HG03575 (cell line): ENCODE data around the gene AXIN1.
"Not testable (repeated sequence)": the region's sequence is repeated elsewhere in the genome, so short reads cannot be mapped to it uniquely, and the experiment has no call there.

Source experiments
- ATAC-seq: cut with Tn5 transposase; IDR thresholded peaks from one replicate; pipeline ENCODE4 v1.9.1; 2021; ENCODE audit not compliant: unreplicated experiment, insufficient number of reproducible peaks, low FRiP score; ENCODE audit errors: extremely low read depth

AXIN1 gene

DNA sequence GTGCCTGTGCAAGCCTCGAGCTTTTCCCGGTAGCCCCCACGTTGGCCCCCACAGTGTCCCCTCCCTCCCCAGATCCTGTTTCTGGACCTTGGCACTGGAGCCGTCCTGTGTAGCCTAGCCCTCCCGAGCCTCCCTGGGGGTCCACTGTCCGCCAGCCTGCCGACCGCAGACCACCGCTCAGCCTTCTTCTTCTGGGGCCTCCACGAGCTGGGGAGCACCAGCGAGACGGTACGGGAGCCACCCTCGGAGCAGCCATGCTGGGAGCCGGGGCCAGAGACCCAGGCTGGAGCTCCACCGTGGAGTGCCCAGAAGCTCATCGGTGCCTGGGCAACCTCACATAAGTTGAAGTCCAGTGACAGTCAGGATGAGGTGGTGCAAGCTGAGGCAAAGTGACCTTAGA is 88.6 kb downstream of the AXIN1 start:
- no peak for ATAC-seq

DNA sequence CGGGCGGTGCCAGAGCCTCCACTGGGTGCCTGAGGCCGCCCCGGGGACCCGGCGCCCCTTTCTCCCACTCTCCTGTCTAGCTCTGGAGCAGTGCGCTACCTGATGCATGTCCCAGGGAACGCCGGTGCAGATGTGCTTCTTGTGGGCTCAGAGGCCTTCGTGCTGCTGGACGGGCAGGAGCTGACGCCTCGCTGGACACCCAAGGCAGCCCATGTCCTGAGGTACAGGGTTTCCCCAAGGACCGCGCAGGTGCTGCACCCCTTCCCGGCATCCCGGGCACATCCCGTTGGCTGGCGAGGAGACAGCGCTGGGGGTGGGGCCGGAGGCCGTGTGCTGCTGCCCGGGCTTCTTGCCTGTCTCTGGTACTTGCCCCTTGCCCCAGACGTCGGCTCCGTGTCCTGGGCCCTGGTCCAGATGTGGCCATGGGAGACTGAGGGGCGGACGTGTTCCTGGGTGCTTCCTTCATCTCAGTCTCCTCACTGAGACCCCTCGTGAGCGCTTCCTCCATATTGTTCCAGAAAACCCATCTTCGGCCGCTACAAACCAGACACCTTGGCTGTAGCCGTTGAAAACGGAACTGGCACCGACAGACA is 89.2 kb downstream of the AXIN1 start:
- no peak for ATAC-seq

DNA sequence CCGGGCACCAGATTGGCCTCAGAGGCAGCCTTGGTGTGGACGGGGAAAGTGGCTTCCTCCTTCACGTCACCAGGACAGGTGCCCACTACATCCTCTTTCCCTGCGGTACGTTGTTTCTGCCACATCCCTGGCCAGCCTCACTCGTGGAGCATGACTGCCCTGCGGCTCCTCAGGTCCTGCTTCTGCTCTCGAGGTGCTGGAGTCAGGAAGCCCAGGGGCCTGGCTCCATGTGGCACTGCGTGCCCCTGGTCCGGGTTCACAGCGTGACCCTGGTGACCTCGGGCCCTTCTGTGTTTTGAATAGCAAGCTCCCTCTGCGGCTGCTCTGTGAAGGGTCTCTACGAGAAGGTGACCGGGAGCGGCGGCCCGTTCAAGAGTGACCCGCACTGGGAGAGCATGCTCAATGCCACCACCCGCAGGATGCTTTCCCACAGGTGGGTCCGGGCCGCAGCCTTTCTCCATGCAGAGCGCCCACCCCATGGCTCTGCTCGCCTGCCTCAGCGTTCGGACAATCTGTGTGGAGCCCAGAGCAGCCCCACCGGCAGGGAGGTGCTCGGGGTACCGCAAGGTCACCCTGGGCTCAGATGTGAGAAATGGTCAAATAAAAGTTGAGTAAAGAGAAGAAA is 90.3 kb downstream of the AXIN1 start:
- ATAC-seq: no peak

DNA sequence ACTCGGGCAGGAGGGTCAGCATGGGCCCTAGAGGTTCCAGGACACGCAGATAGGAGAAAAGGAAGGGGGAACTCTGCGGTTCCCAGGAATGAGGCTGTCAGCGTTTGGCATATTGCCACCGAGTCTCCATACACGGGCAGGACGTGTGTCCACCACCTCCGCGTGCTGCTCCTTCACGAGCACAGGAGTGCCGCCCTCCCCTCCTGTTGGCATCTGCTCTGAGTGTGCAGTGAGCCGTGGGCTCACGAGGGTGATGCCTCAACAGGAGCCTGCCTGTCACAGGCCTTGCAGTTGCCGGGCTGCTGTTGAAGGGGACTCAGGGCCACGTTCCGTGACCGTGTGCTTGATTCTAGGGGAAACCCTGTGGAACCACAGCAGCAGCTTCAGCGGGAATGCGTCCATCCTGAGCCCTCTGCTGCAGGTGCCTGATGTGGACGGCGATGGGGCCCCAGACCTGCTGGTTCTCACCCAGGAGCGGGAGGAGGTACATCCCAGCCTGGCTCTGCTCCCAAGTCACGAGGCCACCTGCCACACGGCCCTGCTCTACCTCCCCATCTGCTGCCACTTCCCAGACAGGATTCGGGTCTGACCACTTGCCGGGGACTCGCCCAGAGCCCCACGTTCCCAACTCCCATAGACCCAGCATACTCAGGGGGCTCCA is 91.4 kb downstream of the AXIN1 start:
- ATAC-seq: no peak

DNA sequence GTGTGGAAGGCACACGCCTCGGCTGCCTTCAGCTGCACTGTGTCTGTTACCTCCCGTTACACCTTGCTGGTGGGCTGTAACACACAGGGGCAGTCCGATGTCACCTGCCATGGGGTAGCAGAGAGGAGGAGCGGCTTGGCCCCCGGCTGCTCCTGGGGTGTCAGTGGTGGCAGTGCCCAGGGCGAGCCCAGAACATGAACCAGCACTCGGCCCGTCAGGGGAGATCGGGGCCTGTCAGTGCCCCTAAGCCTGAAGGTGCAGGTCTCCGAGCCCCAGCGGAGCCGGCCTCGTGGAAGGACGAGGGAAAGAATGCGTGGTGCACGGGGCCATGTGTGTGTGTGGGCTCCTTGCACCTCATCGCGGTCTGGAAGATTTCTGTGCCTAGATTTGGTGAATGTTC is 92.2 kb downstream of the AXIN1 start:
- ATAC-seq: no peak

DNA sequence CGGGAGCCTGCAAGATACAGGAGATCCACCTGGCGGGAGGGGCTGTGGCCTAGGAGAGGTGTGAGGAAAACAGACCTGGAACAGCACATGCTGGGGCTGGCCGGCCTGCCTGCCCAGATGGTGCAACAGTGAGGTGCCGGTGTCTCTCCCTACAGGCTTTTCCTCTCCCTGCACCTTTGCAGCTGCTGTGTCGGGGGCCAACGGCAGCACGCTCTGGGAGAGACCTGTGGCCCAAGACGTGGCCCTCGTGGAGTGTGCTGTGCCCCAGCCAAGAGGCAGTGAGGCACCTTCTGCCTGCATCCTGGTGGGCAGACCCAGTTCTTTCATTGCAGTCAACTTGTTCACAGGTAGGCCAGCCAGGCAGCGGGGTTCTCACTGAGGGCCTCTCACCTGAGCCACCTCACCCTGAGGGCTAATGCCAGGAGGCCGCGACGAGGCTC is 92.7 kb downstream of the AXIN1 start:
- no peak for ATAC-seq

DNA sequence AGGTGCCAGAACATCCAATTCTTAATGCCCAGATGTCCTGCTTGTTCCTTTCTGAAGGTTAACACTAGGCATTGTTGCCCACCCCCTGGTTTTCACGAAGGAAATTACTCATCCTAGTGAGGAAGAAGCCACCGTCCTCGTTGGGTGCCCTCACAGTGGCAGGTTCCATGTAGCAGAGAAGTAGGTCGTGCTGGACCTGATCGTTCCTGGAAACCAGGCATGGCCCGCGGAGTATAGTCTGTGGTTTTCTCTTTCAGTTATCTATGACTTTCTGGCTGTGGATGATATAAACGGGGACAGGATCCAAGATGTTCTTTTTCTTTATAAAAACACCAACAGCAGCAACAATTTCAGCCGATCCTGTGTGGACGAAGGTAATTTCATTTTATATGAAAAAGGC is 93.3 kb downstream of the AXIN1 start:
- ATAC-seq: no peak

DNA sequence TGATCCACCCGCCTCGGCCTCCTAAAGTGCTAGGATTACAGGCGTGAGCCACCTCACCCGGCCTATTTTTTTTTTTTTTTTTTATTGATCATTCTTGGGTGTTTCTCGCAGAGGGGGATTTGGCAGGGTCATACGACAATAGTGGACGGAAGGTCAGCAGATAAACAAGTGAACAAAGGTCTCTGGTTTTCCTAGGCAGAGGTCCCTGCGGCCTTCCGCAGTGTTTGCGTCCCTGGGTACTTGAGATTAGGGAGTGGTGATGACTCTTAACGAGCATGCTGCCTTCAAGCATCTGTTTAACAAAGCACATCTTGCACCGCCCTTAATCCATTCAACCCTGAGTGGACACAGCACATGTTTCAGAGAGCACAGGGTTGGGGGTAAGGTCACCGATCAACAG is 94.4 kb downstream of the AXIN1 start:
- not testable (repeated sequence) for ATAC-seq

DNA sequence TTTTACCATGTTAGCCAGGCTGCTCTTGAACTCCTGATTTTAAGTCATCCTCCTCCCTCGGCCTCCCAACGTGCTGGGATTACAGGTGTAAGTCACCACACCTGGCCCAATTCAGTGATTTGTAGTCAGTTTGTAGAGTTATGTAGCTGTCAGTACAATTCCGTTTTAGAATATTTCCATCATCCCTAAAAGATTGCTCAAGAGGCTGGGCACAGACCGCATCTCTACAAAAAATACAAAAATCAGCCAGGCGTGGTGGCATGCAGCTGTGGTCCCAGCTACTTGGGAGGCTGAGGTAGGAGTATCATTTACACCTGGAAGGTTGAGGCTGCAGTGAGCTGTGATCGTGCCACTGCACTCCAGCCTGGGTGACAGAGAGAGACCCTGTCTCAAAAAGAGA is 97.3 kb downstream of the AXIN1 start:
- ATAC-seq: no peak

DNA sequence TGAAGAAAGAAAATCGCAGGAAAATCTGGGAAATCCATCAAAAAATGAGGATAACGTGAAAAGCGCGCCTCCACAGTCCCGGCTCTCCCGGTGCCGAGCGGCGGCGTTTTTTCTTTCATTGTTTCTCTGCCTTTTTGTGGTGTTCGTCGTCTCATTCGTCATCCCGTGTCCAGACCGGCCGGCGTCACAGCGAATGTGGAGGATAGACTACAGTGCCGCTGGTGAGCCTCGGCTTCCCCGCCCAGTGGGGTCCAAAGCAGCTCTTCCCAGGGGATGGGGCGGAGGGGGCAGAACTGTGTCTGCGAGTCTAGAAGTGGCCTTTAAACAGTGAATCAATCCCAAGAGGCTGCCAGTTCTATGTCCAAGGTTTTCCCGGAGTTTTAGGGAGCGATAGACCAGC is 98.1 kb downstream of the AXIN1 start:
- no peak for ATAC-seq

DNA sequence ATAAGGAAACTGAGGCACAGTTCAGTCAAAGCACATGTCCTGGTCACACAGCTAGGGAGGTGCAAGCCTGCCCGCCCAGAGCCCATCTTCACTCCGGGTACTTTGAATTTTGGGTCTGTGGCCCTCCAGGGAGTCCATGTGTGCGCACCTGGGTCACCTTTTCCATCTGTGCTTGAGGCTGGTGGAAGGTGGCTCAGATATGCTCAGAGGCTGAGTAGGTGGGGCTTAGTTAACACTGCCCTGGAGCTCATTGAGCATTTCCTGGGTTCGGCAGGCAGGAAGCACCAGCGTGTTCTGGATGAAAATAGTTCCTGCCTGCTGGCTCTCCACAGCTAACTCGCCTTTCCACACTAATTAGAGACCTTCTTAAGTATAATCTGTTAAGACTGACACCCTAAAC is 98.7 kb downstream of the AXIN1 start:
- ATAC-seq: no peak

DNA sequence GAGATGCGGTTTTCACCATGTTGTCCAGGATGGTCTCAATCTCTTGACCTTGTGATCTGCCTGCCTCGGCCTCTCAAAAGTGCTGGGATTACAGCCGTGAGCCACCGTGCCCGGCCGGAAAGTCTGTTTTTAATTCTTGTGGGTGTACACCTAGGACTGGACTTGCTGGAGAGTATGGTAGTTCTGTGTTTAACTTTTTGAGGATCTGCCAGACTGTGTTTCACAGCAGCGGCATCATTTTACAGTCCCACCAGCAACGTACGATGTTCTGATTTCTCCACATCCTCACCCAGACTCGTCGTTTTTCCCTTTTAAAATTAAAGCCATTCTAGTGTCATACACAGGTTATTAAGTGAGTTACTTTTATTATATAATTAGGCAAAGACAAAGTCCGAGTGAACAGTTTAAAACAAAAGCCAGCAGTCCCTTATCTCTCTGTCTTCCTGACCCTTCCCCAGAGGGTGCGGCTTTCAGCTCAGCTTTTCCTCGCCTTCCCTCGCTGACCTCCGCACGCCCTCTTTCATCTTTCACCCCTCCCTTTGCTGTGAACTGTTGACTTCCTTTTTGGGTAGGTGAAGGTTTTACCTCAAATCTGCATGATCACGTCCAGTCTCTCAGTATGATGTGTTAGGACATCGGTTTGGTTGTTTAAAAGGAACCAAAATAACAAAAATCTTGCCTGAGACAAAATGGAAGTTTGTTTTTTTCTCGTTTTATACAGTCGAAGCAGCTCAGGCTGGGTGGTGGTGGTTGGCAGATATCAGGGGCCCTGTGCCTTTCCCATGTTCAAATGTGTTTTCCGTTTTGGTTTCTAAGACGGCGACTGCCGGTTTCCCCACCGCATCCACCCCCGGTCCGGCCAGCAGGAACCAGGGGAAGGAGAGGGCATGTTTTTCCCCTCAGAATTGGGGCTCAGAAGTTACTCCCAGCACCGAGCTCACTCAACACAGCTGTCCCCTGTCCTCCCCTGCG is 99.9 kb downstream of the AXIN1 start:
- ATAC-seq: no peak

DNA sequence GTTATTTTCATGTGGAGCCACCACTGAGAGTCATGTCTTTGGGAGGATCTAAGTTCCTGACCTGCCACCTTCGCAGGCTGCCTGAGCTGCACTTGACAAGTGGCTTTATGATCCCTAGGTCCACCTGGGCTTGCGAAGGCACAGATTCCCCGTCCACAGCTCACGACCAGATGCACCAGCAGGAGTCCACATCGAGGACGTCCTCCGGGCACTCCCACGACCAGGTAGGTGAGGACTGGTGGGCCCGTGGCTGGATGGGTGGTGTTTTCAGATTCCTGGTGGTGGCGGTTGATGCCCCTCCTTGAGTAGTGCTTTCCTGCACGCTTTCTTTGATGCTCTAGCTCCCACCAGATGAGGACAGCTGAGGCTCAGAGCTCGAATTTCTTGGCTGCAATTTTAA is 103.1 kb downstream of the AXIN1 start:
- no peak for ATAC-seq

DNA sequence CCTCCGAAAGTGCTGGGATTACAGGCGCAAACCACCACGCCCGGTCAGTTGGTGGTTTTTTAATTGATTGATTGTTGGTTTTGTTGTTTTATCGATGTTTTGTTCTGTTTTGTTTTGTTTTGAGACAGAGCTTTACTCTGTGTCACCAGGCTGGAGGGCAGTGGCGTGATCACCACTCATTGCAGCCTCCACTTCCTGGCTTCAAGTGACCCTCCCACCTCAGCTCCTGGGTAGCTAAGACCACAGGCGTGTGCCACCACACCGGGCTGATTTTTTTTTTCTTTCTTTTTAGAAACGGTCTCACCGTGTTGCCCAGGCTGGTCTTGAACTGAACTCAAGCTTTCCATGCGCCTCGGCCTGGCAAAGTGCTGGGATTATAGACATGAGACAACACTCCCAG is 105.5 kb downstream of the AXIN1 start:
- no peak for ATAC-seq

DNA sequence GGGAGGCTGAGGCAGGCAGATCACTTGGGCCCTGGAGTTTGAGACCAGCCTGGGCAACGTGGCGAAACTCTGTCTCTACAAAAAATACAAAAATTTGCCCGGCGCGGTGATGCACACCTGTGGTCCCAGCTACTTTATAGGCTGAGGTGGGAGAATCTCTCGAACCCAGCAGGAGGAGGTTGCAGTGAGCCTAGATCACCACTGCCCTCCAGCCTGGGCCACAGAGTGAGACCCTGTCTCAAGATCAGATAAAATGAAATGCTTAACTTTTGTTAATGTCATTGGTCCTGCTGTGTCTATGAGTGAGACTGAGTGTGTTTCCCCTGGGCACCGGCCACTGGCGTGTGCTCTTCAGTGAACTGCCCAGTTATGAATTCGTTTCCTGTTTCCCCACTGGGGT is 107.4 kb downstream of the AXIN1 start:
- ATAC-seq: no peak

DNA sequence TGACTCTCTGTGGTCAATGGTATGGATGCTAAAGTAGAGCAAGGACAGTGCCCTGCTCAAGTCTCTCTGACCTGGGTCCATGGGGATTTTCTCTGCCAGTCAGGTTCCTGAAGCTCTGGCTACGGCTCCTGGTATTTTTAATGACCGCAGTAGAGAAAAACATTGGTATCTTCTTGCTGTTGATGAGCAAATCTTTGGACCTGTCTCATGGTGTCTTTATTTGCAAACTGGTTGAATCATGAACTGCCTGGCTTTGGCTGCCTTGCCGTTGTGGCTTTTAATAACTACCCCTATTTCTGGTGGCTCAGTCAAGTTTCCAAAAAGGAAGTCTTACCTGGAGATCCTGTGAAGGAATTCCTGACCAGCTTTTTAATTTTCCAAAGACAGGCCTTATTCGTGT is 109.2 kb downstream of the AXIN1 start:
- no peak for ATAC-seq

DNA sequence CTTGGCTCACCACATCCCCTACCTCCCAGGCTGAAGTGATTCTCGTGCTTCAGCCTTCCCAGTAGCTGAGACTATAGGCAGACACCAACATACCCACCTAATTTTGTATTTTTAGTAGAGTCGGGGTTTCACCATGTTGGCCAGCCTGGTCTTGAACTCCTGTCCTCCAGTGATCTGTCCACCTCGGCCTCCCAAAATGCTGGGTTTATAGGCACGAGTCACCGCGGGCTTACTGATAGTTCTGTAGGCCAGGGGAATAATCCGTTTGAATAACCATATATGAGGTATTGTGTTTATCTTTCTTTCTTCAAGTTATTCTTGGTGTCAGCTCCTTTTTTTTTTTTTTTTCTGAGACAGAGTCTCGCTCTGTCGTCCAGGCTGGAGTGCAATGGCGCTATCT is 110.2 kb downstream of the AXIN1 start:
- ATAC-seq: no peak

DNA sequence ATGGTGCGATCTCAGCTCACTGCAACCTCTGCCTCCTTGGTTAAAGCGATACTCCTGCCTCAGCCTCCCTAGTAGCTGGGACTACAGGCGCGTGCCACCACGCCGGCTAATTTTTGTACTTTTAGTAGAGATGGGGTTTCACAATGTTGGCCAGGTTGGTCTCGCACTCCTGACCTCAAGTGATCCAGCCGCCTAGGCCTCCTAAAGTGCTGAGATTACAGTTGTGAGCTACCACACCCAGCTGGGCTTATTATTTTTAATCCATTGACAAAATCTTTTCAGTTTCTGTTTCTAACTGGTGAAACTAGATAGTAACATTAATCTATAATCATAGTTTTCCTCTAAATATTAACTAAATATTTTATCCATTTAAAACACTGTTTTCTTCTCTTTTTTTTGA is 112.0 kb downstream of the AXIN1 start:
- ATAC-seq: no peak

DNA sequence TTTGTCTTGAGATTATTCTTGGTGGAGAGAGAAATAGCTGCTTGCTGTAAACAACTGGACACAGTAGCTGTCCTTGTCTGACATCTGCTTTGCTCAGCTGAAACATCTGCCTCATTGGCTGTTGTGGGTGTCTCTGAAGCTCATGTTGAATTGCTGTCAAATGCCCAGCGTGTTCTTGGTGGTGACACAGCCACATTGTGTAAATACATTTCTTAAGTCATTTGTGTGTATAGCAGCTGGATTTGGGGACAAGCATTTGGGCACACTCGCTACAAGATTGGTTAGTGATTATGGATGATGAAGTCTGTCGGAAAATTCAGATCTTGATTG is 112.6 kb downstream of the AXIN1 start:
- ATAC-seq: no peak
